Stimulated activated memory B cell treated with anti-CD40 and anti-IgM and Interleukin-4, amounts not matched to agents 10 μg/mL and 1 μg/mL and 100 μg/mL, for 72 hours (primary cell): ENCODE measurements around the gene C2orf42.
"Not testable (repeated sequence)": the region's sequence is repeated elsewhere in the genome, so short reads cannot be mapped to it uniquely, and the experiment has no call there.

Experiments
- ATAC-seq: fragments of 150-1000 bp; cut with Tn5 transposase; 2 replicates; pipeline ENCODE4 v1.10.0; 2021
- H3K27ac Mint-ChIP-seq: one replicate; pipeline ENCODE4 v1.8.0; 2022; ENCODE audit warnings: mild to moderate bottlenecking, mixed read lengths
- H3K27me3 Mint-ChIP-seq: one replicate; pipeline ENCODE4 v1.8.0; 2022; ENCODE audit warnings: mixed read lengths
- H3K36me3 Mint-ChIP-seq: one replicate; pipeline ENCODE4 v1.8.0; 2022; ENCODE audit warnings: mixed read lengths
- H3K4me1 Mint-ChIP-seq: one replicate; pipeline ENCODE4 v1.8.0; 2022; ENCODE audit warnings: mixed read lengths
- H3K4me3 Mint-ChIP-seq: one replicate; pipeline ENCODE4 v1.8.0; 2022; ENCODE audit warnings: mild to moderate bottlenecking, moderate library complexity, mixed read lengths
- H3K9me3 Mint-ChIP-seq: one replicate; pipeline ENCODE4 v1.8.0; 2022; ENCODE audit warnings: mixed read lengths

C2orf42 gene

DNA sequence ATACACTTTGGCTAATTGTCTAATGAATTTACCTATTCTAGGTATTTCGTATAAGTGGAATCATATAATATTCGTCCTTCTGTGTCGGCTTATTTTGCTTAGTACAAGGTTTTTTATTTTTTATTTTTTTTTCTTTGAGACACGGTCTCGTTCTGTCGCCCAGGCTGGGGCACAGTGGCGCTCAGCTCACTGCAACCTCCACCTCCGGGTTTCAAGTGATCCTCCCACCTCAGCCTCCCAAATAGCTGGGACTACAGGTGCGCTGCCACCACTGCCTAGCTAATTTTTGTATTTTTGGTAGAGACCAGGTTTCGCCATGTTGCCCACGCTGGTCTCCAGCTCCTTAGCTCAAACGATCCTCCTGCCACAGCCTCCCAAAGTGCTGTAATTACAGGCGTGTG, 65.3 kb downstream of the C2orf42 start:
- ATAC-seq = no peak
- Mint-ChIP-seq H3K9me3 (no peaks in the 10 kb centered on the region), H3K4me1 (peaks cover 83% of the 10 kb centered on the region), H3K27ac (peak overlapping the region; percentile 100), H3K36me3 (peaks cover 11% of the 10 kb centered on the region), H3K27me3 (no peaks in the 10 kb centered on the region), H3K4me3 (peak overlapping the region; percentile 89)

DNA sequence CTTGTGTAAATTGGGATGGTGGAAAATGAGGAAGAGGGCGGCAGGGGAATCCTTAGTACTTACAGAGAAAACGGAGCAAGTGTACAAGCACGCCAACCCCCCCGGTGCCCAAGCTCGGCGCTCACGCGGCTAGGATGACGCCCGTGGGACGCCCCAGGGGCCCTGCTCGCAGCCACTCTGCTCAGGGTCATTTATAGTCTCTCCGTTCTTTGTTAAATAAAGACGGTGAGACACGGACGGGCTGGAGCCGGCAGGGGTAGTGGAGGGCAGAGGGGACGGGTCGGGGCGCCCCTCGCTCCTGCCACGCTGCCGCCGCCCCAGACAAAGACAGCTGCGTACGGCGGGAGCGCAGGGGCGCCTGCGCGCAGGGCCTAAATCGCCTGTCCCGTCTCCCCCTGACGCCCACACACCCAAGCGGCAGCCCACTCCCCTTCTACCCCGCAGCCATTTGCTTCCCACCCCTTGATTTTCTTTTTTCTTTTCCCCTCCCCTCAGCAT, 65.8 kb downstream of the C2orf42 start:
- H3K27ac Mint-ChIP-seq = peak overlapping the region; percentile 100
- no peaks in the 10 kb centered on the region for H3K27me3 Mint-ChIP-seq
- H3K9me3 Mint-ChIP-seq = no peaks in the 10 kb centered on the region
- H3K4me3 Mint-ChIP-seq = peak overlapping the region; percentile 89
- peaks cover 8% of the 10 kb centered on the region for H3K36me3 Mint-ChIP-seq
- peaks cover 81% of the 10 kb centered on the region for H3K4me1 Mint-ChIP-seq
- ATAC-seq = peak; percentile 84

DNA sequence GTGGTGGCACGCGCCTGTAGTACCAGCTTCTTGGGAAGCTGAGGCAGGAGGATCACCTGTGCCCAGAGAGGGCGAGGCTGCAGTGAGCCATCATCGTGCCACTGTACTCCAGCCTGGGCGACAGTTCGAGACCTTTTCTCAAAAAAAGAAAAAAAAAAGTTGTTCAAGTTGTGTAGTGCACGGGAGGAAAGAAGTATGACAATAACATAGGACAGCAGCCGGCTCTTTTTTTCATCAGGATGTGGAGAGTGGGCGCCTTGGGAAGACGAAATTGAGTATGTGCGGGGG, 67.0 kb downstream of the C2orf42 start:
- H3K27ac Mint-ChIP-seq = peak overlapping the region; percentile 100
- H3K9me3 Mint-ChIP-seq = no peaks in the 10 kb centered on the region
- H3K27me3 Mint-ChIP-seq = no peaks in the 10 kb centered on the region

DNA sequence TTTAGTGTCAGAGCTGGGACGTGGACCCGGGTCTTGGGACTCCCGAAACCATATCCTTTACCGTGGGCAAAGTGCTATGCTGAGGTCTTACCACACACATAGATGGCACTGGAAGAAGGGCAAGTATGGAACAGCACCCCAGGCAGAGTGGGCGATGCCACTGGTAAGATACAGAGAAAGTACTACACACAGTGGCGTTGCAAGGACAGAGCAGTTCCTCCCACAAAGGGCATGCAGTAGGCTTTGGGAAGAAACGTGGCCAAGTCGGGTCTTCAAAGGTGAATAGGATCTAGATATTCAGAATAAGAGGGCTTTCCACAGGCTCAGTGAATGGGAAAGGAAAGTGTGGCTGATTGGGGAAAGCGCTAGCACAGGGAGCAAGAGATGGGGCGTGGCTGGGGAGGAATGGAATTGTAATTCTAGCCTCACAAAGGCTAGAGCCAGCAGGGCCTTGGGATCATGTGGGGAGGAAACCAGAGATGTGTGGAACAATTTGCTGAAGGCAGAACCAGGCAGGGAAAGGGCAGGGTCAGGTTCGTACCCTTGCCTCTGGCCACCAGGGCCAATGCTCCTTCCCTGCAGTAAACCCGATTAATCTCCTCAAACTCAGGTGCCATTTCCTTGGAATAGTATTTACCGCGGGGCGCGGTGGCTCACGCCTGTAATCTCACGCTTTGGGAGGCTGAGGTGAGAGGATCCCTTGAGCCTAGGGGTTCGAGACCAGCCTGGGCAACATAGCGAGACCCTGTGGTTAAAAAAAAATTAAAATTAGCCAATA, 67.6 kb downstream of the C2orf42 start:
- no peaks in the 10 kb centered on the region for H3K9me3 Mint-ChIP-seq
- H3K4me3 Mint-ChIP-seq = peak overlapping the region; percentile 89
- ATAC-seq = no peak
- H3K36me3 Mint-ChIP-seq = no peaks in the 10 kb centered on the region
- peaks cover 87% of the 10 kb centered on the region for H3K4me1 Mint-ChIP-seq
- peak overlapping the region; percentile 100 for H3K27ac Mint-ChIP-seq
- H3K27me3 Mint-ChIP-seq = no peaks in the 10 kb centered on the region

More for the DNA sequence above, 67.0 kb downstream of the C2orf42 start:
- H3K4me1 Mint-ChIP-seq = peaks cover 86% of the 10 kb centered on the region
- H3K36me3 Mint-ChIP-seq = no peaks in the 10 kb centered on the region
- no peak for ATAC-seq
- peak overlapping the region; percentile 89 for H3K4me3 Mint-ChIP-seq

DNA sequence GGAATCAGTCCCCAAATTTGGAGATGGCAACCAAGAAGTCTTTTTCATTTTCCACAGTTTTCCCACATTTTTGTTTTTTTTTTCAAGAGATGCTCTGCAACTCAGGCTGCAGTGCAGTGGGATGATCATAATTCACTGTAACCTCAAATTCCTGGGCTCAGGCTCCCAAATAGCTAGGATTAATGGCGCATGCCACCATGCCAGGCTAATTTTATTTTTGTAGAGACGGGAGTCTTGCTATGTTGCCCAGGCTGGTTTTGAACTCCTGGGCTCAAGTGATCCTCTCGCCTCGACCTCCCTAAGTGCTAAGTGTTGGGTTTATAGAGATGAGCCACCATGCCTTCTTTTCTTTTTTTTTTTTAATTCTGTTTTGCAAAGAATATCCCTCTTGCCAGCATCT, 68.3 kb downstream of the C2orf42 start:
- Mint-ChIP-seq H3K4me3 (no peak overlapping the region), H3K9me3 (no peaks in the 10 kb centered on the region), H3K4me1 (peaks cover 81% of the 10 kb centered on the region), H3K36me3 (no peaks in the 10 kb centered on the region), H3K27ac (peak overlapping the region; percentile 100), H3K27me3 (no peaks in the 10 kb centered on the region)
- ATAC-seq = no peak

DNA sequence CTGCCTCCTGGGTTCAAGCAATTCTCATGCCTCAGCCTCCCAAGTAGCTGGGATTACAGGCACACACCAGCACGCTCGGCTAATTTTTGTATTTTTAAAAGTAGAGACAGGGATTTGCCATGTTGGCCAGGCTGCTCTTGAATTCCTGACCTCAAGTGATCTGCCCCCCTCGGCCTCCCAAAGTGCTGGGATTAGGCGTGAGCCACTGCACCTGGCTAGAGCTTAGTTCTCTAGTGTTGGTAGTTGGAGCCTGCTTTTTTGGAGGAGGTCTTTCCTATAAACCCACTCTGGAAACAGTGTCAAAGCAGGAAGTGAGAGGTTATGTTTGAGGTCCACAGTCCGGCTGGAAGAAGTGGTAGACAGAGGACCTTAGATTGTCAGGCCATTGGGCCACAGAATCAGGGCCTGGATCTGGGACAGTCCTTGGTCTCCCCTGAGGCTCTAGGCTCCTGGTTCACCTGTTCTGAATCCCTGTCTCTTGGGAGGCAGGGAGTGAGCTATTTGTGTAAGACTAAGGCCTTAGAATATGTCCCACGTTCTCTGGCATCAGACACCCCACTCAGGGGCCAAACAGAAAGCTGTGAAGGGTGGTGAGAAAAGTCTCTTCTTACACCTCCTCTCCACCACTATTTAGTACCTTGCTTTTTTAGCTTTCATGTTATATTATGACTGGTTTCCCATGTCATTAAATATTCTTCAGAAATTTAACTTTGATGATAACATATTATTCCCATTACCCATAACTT, 69.0 kb downstream of the C2orf42 start:
- peak overlapping the region; percentile 100 for H3K27ac Mint-ChIP-seq
- H3K4me1 Mint-ChIP-seq = peaks cover 84% of the 10 kb centered on the region
- no peaks in the 10 kb centered on the region for H3K9me3 Mint-ChIP-seq
- ATAC-seq = no peak
- peak overlapping the region; percentile 15 for H3K4me3 Mint-ChIP-seq
- no peaks in the 10 kb centered on the region for H3K27me3 Mint-ChIP-seq
- H3K36me3 Mint-ChIP-seq = no peaks in the 10 kb centered on the region

DNA sequence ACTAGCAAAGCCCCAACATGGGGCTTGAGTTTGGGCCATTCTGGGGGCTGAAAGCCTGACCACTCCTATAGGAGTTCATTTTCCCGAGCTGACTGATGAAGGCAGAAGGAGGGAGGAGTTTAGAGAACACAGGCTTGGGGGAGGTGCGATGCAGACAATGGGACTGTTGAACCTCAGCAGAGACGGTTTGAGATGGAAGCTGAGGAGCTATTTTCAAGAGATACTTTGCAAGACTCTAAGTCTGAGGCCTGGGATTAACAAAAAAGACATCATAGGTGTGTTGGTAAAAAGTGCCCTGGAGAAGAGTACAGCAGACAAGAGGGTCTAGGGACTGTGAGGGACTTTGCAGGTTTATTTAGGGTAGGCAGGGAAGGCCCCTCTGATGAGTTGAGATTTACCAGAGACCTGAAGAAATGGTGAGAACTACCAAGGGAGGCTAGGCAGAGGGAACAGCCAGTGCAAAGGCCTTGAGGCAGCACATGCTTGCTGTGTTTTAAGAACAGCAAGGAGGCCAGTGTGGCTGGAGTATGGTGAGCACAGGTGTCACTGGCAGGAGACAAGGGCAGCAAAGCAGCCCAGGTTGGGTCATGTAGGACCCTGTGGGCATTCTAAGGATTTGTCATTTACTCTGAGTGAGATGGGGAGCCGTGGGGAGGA, 71.9 kb downstream of the C2orf42 start:
- no peak for ATAC-seq
- Mint-ChIP-seq H3K4me1 (peaks cover 69% of the 10 kb centered on the region), H3K27me3 (no peaks in the 10 kb centered on the region), H3K9me3 (no peaks in the 10 kb centered on the region), H3K27ac (peak overlapping the region; percentile 100), H3K36me3 (no peaks in the 10 kb centered on the region), H3K4me3 (no peak overlapping the region)

DNA sequence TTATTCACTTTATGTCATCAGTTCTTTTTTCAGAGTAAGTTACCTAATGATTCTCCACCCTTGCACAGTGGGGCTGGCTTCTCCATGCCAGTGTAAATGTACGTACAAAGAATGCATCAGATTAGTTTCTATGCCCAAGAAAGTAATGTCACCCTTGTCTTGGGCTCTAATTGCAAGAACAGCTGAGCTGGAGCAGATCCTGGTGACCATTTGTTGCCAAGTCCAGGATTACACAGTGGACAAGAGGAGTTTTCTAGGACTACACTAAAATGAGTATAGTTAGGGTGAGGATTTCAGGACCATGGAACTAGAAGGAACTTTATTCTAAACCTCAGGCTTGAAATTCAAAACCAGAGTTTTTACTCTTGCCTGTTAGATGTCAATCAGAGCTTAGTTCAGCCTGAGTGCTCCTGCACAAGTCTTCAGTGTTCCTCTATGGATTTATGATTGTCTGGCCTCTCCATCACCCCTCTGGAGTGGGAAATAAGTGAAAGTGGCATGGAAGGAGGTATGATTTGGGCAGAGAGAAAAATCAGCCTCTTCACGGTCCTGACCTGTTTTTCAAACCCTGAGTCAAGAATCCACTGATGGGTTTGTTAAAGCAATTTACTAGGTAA, 73.8 kb downstream of the C2orf42 start:
- peaks cover 57% of the 10 kb centered on the region for H3K4me1 Mint-ChIP-seq
- H3K9me3 Mint-ChIP-seq = no peaks in the 10 kb centered on the region

DNA sequence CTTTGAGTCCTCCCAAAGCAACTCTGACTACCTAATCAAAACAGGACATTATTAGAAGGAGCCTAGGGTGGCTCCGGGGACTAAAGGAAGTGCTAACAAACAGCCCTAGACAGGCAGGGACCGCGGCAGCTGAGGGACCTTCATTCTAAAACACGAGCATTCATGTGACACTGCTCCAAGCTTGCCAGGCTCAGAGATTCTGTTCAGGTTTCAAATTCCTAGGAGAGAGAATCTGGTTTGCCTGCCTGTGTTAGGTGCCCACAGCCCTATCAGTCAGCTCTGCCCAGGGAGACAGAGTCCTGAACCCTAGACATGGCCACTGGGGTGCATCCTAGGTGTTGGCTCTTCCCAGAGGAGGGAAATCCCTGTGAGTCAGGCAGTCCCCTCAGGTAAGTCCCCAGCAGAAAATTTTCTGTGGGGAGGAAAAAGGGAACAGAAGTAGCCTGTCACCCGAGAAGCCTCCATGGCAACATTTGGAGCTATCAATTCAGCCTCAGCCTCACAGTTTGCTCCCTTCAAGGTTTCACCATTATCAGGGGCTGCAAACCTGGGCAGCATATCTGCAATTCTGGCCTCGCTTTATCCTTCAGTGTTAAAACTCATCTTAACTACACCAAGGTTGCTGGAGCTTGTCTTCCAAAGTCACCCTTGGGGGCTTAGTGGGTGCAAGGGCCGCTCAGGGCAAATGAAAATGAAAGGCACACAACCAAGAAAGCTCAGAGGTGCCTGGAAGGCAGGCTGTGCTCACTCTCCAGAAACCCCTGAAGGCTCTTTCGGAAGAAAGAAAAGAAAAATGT, 75.0 kb downstream of the C2orf42 start:
- Mint-ChIP-seq H3K9me3 (no peaks in the 10 kb centered on the region), H3K4me1 (peaks cover 51% of the 10 kb centered on the region), H3K27me3 (no peaks in the 10 kb centered on the region)

More for the DNA sequence above, 73.8 kb downstream of the C2orf42 start:
- peak overlapping the region; percentile 84 for H3K27ac Mint-ChIP-seq
- H3K4me3 Mint-ChIP-seq = no peak overlapping the region
- no peak for ATAC-seq
- no peaks in the 10 kb centered on the region for H3K27me3 Mint-ChIP-seq
- no peaks in the 10 kb centered on the region for H3K36me3 Mint-ChIP-seq

DNA sequence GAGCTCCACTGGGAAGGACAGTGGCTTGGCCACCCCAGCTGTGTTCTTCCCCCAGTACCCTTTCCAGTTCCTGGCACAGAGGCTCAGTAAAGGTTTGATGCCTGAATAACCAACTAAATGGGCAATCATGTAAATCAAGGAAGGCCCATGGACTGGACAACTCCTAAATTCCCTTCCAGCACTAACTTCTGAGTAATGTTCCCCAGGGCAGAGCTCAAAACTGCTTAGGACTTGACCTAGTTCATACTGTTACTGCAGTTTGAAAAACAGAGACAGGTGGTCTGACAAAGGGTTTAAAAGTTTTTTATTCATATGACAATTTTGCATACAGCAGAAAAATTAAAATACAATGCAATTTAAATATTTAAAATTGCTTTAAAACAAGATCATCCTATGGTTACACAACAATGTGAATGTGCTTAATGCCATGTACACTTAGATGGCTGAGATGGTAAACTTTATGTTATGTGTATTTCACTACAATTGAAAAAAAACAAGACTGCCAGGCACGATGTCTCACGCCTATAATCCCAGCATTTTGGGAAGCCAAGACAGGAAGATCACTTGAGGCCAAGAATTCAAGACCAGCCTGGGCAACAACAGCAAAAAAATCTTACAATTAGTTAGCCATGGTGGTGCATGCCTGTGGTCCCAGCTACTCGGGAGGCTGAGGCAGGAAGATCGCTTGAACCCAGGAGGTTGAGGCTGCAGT, 77.3 kb downstream of the C2orf42 start:
- H3K4me1 Mint-ChIP-seq = peaks cover 49% of the 10 kb centered on the region
- H3K27me3 Mint-ChIP-seq = no peaks in the 10 kb centered on the region
- peak overlapping the region; percentile 56 for H3K27ac Mint-ChIP-seq
- H3K36me3 Mint-ChIP-seq = no peaks in the 10 kb centered on the region
- H3K9me3 Mint-ChIP-seq = no peaks in the 10 kb centered on the region
- ATAC-seq = no peak
- no peak overlapping the region for H3K4me3 Mint-ChIP-seq

More for the DNA sequence above, 75.0 kb downstream of the C2orf42 start:
- peak; percentile 67 for ATAC-seq
- no peaks in the 10 kb centered on the region for H3K36me3 Mint-ChIP-seq
- peak overlapping the region; percentile 84 for H3K27ac Mint-ChIP-seq
- no peak overlapping the region for H3K4me3 Mint-ChIP-seq

DNA sequence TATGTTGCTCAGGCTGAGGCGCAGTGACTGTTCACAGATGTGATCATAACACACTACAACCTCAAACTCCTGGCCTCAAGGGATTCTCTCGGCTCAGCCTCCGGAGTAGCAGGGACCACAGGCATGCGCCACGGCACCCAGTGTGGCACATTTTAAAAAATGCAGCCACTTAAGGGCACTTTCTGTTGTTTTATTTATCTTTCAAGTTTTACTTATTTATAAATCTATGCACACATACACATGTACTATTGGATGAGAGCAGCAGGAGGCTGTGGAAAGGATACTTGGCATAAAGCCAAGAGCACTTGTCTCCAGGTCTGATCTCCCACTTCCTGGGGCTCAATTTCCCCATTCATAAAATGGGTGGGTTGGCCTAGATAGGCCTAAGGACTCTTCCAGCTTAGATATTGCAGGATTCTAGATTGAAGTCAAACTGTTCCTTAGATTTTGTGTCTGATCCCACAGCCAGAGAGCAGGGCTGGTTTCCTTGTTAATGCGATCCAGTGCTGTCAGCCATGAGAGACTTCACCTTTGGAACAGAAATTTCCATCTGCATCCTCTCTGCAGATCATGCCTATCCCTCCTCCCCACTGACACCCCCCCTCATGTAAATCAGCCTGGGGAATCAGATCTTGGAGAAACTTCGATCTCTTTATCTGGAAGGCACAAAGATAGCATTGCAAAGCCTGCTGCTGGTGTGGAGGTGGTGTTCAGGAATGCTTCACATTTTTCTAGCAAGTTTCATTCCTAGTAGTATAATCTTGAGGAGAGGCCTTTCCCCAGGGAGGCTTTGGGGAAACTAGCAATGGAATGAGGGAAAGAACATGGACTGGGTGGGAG, 78.8 kb downstream of the C2orf42 start:
- no peak for ATAC-seq
- Mint-ChIP-seq H3K4me3 (no peak overlapping the region), H3K4me1 (peaks cover 58% of the 10 kb centered on the region), H3K36me3 (no peaks in the 10 kb centered on the region), H3K9me3 (no peaks in the 10 kb centered on the region), H3K27me3 (no peaks in the 10 kb centered on the region), H3K27ac (no peak overlapping the region)

DNA sequence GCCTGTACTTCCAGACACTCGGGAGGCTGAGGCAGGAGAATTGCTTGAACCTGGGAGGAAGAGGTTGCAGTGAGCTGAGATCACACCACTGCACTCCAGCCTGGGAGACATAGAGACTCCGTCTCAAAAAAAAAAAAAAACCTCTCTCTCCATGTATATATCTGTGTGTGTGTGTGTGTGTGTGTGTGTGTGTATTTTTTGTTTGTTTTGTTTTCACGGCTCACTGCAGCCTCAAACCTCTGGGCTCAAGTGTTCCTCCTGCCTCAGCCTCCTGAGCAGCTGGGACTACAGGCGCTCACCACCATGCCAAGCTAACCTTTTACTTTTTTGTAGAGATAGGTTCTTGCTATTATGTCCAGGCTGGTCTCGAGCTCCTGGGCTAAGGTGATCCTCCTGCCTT, 80.4 kb downstream of the C2orf42 start:
- not testable (repeated sequence) for H3K27me3 Mint-ChIP-seq, H3K4me3 Mint-ChIP-seq, H3K9me3 Mint-ChIP-seq, H3K36me3 Mint-ChIP-seq, ATAC-seq
- Mint-ChIP-seq H3K4me1 (peaks cover 50% of the 10 kb centered on the region), H3K27ac (peak overlapping the region; percentile 99)

DNA sequence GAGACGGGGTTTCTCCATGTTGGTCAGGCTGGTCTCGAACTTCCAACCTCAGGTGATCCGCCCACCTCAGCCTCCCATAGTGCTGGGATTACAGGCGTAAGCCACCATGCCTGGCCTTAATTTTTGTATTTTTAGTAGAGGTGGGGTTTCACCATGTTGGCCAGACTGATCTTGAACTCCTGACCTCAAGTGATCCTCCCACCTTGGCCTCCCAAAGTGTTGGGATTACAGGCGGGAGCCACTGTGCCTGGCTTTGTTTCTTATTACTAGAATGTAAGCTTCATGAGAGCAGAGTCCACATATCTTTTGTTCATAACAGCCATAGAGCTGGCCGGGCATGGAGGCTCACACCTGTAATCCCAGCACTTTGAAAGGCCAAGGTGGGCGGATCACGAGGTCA, 84.7 kb downstream of the C2orf42 start:
- H3K36me3 Mint-ChIP-seq, H3K4me3 Mint-ChIP-seq, H3K9me3 Mint-ChIP-seq, H3K27me3 Mint-ChIP-seq, H3K27ac Mint-ChIP-seq, ATAC-seq: not testable (repeated sequence)
- H3K4me1 Mint-ChIP-seq = peaks cover 69% of the 10 kb centered on the region
